GM19395 (cell line): ENCODE data around the gene PRKG1.
A peak's percentile ranks its signal among the peaks of the same experiment; 100 is the strongest.

Experiments used
- ATAC-seq: cut with Tn5 transposase; IDR thresholded peaks from one replicate; pipeline ENCODE4 v1.9.1; 2021; ENCODE audit warnings: mild to moderate bottlenecking, moderate library complexity; ENCODE audit not compliant: unreplicated experiment

PRKG1 gene

DNA sequence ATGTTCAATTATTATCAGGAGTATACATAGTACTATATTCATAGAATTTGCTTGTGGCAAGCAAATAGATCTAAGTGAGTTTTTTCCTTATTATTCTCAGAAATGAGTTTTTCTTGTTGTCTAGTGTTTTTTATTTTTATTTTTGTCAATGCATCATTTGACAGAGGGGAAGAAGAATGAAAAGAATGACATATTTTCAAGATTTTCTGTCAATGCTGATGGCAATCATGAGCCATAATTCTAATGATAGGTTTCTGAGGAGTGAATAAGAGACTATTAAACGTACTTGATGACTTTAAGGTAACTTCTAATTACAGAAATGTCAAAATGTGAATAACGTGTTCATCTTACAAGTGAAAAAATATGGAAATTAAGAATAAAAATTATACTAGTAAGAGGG is 769.7 kb downstream of the PRKG1 start:
- ATAC-seq, result no peak

DNA sequence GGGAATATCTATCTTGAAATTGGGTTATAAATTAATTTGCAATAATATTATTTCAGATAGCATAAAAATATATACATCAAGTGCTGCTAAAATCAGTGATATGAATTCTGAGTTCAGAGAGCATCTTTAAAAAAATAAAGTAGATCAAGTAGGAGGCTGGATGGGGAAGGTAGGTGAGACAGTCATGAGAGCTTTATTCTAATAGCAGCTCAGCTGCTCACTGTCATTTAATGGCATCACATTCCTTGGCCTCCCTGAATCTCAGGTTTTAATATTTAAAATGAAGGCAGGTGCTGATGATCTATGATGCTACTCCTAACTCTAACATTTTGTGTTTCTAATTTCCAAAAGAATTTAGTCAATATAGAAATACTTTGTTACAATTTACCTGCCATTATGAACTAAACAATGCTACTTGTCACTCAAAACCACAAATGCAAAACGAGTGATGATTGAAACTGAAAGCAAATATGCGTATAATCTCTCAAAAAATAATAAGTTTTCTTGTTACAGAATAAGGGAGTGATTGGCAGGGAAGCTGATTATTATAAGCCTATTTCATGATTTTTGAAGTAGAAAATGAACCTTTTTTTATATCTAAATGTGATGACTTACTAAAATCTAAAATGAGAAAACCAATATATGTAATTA is 772.7 kb downstream of the PRKG1 start:
- ATAC-seq, result peak; percentile 71

- ATAC-seq, result no peak
Measured at GRCh38 chr10:51852297-51852696, 778.0 kb downstream of the PRKG1 start.

- no peak for ATAC-seq
Measured at GRCh38 chr10:51857305-51857704, 783.0 kb downstream of the PRKG1 start.

DNA sequence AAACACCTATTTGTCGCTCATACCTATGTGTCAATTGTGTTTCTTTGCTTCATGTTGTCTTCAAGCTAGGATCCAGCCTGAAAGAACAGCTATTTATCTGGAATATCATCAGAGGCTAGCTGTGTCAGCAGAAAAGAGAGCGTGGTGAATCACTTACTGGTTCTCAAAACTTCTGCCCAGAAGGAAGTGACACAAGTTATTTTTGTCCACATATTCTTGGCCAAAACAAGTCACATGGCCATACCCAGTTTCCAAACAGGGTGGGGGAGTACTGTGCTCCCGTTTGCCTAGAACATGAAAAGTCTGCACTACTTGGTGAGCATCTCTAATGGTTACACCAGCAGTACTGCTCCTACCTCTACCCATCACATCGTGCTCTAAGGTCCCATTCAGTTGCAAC is 786.0 kb downstream of the PRKG1 start:
- ATAC-seq, result peak; percentile 83

DNA sequence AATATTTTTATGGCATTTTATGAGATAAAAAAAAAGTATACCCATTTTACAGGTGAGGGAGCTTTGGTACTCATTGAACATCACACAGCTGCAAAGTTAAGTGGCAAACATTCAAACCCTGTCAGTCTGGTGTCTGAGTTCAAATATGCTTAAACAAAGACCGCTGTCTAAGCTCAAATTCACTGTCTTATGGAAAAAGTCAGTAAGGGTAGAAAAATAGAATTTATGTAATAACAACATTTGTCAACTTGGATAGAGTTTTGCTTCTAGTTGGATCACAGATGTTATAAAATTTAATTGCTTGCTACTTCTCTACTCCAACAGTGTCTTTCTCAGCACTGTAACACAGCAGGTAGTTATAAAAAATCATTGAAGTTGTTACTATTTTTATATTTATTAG is 786.8 kb downstream of the PRKG1 start:
- ATAC-seq, result no peak

DNA sequence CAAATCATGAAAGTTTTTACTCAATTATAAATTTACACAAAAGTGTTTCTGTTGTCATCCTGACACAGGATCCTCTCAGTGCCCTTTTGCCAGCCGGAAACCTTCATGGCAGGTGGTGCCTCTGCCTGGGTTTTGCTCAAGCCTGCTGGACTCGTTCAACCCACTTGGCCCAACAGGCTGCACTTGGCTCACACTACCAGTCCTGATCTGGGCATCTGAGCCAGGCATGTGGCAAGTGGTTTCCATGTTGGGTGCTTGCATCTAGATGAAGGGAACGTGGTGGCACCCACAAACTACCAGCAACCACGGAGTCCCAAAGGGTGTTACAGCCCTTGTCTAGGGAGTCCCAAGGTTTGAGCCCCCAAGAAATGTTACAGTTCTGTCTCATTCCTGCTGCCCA is 787.4 kb downstream of the PRKG1 start:
- no peak for ATAC-seq

- ATAC-seq, result no peak
Measured at GRCh38 chr10:51862149-51862548, 787.9 kb downstream of the PRKG1 start.

GRCh38 chr10:51867956-51868355 is 793.7 kb downstream of the PRKG1 start:
- ATAC-seq, result no peak

DNA sequence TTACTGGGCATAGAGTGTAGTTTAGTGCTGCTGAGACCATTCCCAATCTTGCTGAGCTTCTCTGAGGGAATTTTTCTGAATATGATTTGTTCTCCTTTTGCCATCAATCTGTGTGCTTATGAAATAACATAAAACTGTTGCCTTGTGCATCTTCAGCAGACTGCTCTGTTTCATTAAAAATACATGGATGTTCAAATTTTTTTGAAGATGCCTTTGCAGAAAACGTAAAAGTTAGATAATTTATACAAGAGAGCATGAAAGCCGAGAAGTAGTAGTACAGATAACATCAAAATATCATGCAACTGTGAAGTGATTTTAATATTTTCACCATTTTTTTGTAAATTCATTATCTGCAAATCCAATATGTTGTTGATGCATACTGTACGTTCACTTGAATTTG is 799.8 kb downstream of the PRKG1 start:
- ATAC-seq, result no peak

DNA sequence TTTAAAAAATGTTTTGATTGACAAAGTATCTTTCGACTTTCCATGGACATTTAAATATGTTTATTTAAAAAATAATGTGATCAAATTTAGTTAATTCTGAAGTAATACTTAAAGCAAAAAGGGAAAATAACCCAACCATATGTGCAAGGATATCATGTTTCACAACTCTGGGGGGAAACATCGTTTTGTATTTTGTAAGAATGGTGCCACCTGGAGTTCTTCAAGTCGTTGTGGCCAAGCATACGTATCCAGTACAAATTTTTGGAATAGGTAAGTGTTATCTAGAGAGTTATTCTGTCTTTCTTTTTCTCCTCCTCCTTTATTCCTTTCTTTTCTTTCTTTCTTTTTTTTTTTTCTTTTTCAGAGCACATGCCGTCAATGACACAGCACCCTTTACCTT is 801.3 kb downstream of the PRKG1 start:
- ATAC-seq, result no peak

GRCh38 chr10:51876503-51876902 is 802.2 kb downstream of the PRKG1 start:
- no peak for ATAC-seq

DNA sequence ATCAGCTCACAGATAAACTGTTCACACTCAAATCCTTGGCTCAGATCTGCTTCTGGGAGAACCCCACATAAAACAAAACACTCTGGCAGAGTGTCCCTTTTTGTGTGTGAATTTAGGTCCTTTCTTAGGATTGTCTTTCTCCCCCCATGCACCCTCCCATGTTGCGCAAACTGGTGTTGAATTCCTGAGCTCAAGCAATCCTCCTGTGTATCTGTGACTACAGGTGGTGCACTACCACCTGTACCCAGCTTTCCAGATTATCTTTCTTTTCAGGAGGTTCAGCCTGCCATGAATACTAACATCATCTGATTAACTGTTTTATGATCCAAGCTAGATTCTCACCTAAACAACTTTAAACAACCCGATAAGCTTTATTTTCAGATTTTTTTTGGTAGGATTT is 802.7 kb downstream of the PRKG1 start:
- no peak for ATAC-seq

DNA sequence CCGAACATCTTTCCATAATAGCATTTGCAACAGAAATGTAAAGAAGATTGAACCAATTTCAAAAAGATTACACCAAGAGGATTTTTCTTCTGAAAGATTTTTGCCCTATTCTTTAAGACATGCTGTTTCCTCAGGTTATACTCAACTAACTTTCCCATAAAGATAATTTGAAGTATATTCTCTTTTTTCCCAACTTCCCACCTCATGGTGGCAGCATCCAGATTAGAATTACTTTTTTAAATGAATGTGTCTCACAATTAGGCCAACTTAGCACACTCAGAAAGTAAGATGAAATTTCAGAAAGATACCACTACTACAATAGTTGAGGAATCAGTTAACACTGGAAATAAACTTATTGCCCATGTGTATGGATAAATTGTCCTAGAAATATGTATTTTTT is 803.3 kb downstream of the PRKG1 start:
- no peak for ATAC-seq

DNA sequence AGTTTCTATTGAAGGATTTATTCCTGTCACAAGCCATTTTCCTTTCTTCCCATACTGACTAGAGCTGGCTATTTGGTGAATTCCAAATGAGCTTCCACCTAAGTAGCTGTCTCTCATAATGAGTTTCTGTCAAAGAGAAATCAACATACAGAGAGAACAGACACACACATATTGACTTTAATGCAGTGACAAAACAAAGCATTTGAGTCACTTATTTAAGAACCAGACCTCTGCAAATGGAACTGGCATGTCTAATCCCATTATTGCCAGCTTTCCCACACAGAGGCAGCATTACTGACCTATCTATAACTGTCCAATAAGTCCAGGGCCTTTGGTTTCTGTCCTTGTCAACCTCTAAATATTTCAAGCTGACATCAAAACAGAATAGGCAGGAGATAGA is 804.4 kb downstream of the PRKG1 start:
- peak; percentile 24 for ATAC-seq

- ATAC-seq, result peak; percentile 92
Measured at GRCh38 chr10:51879238-51879637, 805.0 kb downstream of the PRKG1 start.

- ATAC-seq, result no peak
Measured at GRCh38 chr10:51881213-51881612, 806.9 kb downstream of the PRKG1 start.

- ATAC-seq, result no peak
Measured at GRCh38 chr10:51886438-51887068, 812.3 kb downstream of the PRKG1 start.

- no peak for ATAC-seq
Measured at GRCh38 chr10:51888263-51888662, 814.0 kb downstream of the PRKG1 start.

DNA sequence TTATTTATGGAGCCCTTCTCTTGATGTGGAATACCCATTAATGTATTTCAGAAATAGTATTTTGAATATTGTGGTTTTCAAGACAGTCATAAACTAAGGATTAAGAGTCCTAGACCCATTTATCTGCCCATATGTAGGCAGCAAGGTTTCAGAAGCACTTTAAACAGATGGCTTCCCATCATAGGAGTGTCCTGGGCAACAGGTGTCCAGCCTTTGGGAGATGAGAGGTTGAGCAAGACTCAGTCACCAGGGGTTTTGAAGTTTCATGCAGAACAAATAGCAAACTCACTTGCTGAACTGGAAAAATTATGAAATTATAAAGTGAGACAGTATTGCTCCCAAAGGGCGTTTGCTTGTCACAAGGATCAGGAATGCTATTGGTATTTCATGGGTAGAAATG is 818.0 kb downstream of the PRKG1 start:
- no peak for ATAC-seq

GRCh38 chr10:51892965-51893658 is 818.8 kb downstream of the PRKG1 start:
- peak; percentile 71 for ATAC-seq
